HEK293T (cell line): ENCODE data around the gene DPEP2NB.

Experiments used
- BHLHE40 ChIP-seq: fragments of 450-650 bp; IDR thresholded peaks from 2 replicates; pipeline ENCODE4 v1.6.1; 2016; ENCODE audit warnings: mild to moderate bottlenecking, moderate library complexity, borderline replicate concordance
- NFRKB ChIP-seq: fragments of 450-650 bp; IDR thresholded peaks from 2 replicates; pipeline ENCODE4 v1.6.1; 2016; ENCODE audit warnings: mild to moderate bottlenecking, moderate library complexity
- SP1 ChIP-seq: fragments of 450-650 bp; IDR thresholded peaks from 2 replicates; pipeline ENCODE4 v1.6.1; 2017
- TARDBP ChIP-seq: fragments of 450-650 bp; IDR thresholded peaks from 2 replicates; pipeline ENCODE4 v1.6.1; 2016
- ZNF384 ChIP-seq: fragments of 450-650 bp; IDR thresholded peaks from 2 replicates; pipeline ENCODE4 v1.6.1; 2016

DNA sequence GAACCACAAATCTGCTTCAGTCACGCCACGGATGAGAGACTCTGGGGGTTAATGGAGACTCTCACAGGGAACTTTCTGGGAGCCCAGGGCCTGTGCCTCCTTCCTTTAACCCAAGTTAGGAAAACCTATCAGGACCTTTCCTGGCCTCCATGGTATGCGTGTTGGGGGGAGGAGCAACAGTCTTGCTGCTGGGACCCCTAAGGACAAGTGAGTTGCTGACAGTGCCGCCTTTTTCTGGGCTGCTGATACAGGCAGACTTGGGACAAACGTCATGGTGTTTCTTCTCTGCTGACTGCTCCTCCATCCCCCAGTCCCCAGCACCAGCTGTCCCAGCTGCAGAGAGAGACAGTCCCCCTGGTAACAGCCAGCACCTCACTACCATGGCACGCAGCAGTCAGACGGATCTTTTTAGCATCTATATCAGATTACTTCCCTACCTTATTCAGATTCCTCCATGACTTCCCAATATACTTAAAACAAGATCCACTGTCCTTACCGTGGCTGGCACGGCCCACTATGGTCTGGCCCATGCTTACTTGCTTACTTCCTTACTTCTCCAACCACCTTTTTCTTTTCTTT is 6.5 kb downstream of the DPEP2NB start:
- TF ChIP-seq BHLHE40 (no peak), SP1 (no peak), NFRKB (no peak), TARDBP (no peak), ZNF384 (no peak)
